GM19438 (cell line): ENCODE results near the gene SAP30BP.

Source experiments
- ATAC-seq: cut with Tn5 transposase; IDR thresholded peaks from one replicate; pipeline ENCODE4 v1.9.1; 2021; ENCODE audit warnings: low read depth; ENCODE audit not compliant: unreplicated experiment

The SAP30BP gene

GRCh38 chr17:75646638-75646992 lies 20.5 kb upstream of the SAP30BP start:
- ATAC-seq, result no peak

DNA sequence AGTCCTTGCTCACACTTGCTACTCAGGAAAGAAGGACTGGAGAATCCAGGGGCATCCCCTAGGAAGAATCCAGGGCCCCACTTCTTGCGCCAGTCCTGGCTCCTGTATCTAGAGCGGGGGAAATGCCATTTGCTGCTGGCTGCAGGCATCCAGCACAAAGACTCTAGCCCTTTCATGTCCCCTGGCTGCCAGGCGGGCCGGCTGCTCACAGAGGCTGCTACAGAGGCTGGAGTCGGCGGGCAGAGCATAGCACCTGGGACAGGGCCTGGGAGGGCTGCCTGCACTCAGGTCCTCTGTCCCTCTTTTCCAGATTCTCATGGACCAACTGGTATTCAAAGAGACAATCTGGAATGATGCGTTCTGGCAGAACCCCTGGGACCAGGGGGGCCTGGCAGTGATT lies 20.1 kb upstream of the SAP30BP start:
- no peak for ATAC-seq

- ATAC-seq, result no peak
Measured at GRCh38 chr17:75647921-75648320, 19.2 kb upstream of the SAP30BP start.

DNA sequence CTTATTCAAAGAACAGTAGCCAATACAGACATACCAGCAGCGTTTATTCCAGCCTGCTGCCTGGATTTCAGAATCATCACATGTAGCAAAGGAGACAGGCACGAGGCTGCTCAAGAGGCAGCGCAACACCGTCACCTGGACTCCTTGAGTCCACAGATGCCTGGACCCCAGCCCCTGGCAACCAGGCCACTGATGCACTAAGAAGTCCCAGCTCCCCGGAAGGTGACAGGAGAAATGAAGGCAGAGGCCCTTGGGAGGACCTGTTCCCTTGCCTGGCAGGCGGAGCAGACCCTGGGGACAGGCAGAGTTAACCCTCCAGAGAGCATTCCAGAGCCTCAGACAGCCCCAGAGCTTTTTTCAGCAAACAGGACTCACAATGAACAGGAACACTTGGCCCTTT lies 17.5 kb upstream of the SAP30BP start:
- no peak for ATAC-seq

GRCh38 chr17:75650874-75651273 lies 16.3 kb upstream of the SAP30BP start:
- no peak for ATAC-seq

GRCh38 chr17:75652341-75652740 lies 14.8 kb upstream of the SAP30BP start:
- ATAC-seq, result no peak

DNA sequence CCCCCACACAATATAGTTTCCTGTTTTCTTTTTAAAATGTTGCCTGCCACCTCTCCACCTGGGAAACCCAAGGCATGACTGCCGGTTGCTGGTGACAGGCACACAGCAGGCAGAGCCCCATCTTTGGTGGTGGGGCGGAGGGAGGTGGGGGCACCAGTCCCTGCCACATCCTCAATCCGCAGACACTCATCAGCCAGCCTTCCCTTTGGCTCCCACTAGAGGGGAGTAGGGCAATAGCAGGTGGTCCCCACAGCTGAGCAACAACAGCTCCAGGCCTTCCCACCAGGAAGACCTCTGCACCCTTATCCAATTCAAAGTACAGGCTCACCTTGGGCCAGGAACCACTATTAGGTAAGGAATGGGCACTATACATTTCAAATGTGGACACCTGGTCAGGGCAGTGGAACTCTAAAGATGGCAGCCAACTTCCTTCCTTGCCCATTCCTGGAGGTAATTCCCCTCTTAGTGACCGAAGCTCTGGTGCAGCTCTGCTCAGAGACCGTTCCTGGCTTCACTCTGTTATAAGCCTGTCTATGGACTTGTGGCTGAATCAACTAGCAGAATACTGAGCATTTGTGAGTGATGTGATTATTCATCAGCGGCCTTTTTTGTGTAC lies 14.1 kb upstream of the SAP30BP start:
- no peak for ATAC-seq

DNA sequence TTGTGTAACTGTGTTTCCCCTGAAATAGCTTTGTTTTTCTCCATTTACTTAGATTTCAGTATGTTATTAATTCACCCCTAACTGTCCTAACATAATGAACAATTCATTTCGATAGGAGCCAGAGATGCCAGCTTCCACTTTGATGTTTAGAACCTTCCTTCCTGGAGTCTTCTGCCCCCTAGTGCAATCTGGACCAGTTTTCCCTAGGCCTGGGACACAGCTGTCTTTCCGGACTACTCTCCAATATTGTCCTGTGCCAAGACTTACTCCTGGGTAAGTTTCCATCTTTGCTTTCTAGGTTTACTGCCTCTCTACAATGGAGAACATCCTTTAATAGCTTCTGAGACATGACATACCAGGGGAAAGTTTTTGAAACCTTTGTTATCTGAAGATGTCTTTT lies 13.0 kb upstream of the SAP30BP start:
- no peak for ATAC-seq

GRCh38 chr17:75658237-75658636 lies 8.9 kb upstream of the SAP30BP start:
- no peak for ATAC-seq

DNA sequence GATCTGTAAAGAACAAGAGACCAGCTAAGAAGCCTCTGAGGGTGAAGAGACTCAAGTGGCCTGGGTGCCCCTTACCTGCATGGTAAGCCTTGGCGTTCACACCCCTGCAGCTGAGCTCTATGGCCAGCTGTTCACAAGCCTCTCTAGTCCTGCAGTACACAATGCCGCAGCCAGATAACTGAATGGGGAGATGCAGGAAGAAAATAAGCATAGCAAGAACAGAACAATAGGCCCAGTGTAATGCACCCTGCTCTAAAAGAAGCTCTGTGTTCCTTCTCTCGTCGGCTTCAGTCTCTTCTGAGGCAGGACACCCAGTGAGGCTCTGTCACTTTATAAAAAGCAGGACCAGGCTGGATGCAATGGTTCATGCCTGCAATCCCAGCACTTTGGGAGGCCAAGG lies 5.6 kb upstream of the SAP30BP start:
- ATAC-seq, result no peak

GRCh38 chr17:75662511-75662910 lies 4.6 kb upstream of the SAP30BP start:
- ATAC-seq, result no peak

DNA sequence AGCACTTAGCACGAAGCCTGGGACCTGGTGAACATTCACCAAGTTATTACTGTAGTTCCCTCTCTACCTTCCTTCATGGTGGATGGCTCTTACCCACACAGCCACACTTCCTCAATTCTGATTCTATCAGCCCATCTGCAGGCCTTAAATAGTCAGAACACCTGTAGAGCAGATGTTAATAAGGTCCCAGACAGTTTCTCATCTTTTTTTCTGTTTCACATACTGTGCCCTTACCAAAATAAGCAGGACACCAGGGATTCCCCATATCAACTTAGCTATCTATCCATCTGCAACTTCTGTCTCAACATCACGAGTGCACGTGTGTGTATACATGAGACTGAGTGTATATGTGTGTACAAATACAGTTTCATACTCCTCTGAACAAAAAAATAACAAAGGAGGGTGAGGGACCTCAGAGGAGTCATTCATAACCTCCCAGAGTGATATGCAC lies 3.0 kb upstream of the SAP30BP start:
- ATAC-seq, result peak; percentile 58

- no peak for ATAC-seq
Measured at GRCh38 chr17:75665981-75666380, 1.2 kb upstream of the SAP30BP start.

- no peak for ATAC-seq
Measured at GRCh38 chr17:75667825-75668224, 687 bp downstream of the SAP30BP start.

DNA sequence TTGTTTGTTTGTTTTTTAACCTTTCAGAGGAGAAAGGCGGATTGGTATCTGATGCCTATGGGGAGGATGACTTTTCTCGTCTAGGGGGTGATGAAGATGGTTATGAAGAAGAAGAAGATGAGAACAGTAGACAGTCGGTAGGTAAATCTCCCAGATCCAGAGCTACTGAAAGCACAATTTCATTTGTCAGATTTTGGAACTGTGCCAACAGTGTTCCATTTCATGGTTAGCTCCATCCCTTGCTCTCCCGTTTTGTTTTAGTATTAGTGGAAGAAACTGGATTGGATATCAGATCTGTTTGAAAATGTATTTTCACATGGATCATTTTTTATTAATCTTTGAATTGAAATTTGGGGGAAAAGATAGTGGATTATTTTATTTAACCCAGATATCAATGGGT lies 1.4 kb downstream of the SAP30BP start:
- no peak for ATAC-seq

GRCh38 chr17:75670868-75671267 lies 3.7 kb downstream of the SAP30BP start:
- no peak for ATAC-seq

GRCh38 chr17:75672011-75672410 lies 4.9 kb downstream of the SAP30BP start:
- ATAC-seq, result no peak

- no peak for ATAC-seq
Measured at GRCh38 chr17:75673487-75673886, 6.3 kb downstream of the SAP30BP start.

DNA sequence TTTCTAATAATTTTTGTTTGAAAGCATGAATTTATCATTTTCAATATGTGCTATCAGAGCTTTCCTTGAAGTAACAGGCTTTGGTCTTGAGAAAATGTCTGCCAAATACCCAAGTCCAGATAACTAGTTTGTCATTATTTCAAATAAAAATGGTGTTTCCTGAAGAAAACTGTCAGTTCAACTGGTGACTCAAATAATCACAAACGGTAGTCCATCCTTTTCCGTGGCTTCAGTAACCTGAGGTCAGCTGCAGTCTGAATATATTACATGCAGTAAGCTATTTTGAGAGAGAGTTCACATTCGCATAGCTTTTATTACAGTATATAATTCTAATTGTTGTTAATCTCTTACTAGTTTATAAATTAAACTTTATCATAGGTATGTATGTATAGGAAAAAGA lies 9.3 kb downstream of the SAP30BP start:
- ATAC-seq, result no peak

- no peak for ATAC-seq
Measured at GRCh38 chr17:75679706-75680211, 12.6 kb downstream of the SAP30BP start.

- no peak for ATAC-seq
Measured at GRCh38 chr17:75680431-75680830, 13.3 kb downstream of the SAP30BP start.

- no peak for ATAC-seq
Measured at GRCh38 chr17:75681289-75681688, 14.2 kb downstream of the SAP30BP start.

- ATAC-seq, result no peak
Measured at GRCh38 chr17:75683583-75683982, 16.4 kb downstream of the SAP30BP start.
